ENCODE measurements around the gene CARS2. TPM values are rescaled to one million over a fixed set of nuclear protein-coding genes. Genes with fewer than 3 reads are reported as not detected.
"Not testable (repeated sequence)": the region's sequence is repeated elsewhere in the genome, so short reads cannot be mapped to it uniquely, and the experiment has no call there.

Gene CARS2
- total RNA-seq, 2 donors from 2014 or later = 43.0 to 82.6 TPM

DNA sequence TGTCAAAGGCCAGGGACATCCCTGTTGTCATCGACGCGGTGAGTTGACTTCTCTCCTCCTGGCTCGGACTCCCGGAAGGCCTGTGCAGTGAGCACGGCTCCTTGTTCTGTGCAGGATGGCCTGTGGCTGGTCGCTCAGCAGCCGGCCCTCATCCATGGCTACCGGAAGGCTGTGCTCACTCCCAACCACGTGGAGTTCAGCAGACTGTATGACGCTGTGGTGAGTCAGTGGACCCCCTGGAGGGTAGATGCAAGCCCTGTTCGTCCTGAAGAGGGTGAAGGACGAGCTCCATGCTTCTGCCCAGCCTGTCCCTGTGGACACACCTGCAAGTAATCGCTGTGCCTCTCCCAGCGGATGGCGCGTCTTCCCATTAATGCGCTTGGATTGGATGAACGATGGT, 71.4 kb downstream of the CARS2 start:
- Histone ChIP-seq H3K36me3 (peaks cover 15% of the 10 kb centered on the region), H3K27me3 (no peaks in the 10 kb centered on the region), H3K4me3 (no peak overlapping the region), H3K9me3 (no peaks in the 10 kb centered on the region), H3K27ac (no peak overlapping the region), H3K9ac (ENCODE audit: low read depth in 2 of 2, low read length in 2 of 2) (no peak overlapping the region), H3K4me1 (no peaks in the 10 kb centered on the region)
- intact Hi-C loops (cut with DNase I) = no loop called here
- DNase-seq = no peak
- TF ChIP-seq, protein P1, sequence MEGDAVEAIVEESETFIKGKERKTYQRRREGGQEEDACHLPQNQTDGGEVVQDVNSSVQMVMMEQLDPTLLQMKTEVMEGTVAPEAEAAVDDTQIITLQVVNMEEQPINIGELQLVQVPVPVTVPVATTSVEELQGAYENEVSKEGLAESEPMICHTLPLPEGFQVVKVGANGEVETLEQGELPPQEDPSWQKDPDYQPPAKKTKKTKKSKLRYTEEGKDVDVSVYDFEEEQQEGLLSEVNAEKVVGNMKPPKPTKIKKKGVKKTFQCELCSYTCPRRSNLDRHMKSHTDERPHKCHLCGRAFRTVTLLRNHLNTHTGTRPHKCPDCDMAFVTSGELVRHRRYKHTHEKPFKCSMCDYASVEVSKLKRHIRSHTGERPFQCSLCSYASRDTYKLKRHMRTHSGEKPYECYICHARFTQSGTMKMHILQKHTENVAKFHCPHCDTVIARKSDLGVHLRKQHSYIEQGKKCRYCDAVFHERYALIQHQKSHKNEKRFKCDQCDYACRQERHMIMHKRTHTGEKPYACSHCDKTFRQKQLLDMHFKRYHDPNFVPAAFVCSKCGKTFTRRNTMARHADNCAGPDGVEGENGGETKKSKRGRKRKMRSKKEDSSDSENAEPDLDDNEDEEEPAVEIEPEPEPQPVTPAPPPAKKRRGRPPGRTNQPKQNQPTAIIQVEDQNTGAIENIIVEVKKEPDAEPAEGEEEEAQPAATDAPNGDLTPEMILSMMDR (IDR thresholded peaks at IDR 0.05) = no peak

DNA sequence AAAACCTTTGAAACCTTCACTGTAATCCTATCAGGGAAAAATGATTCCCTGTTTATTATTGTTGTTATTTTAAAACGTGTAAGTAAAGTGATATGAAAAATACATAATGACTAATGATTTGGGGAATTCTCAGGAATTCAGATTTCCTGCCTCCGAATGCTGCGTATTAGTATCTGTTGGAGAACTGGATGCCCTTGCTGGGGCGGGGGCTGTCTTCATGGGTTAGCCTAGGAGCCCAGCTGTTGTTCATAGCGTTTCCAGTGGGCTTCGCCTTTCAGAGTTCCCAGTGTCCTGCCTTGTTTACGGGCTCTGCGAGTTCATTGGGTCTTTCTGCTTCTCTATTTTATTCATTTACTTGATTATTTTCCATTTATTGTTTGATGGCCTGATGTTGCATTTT, 72.1 kb downstream of the CARS2 start:
- DNase-seq = no peak
- TF ChIP-seq, protein P1 (IDR thresholded peaks at IDR 0.05) = no peak
- H3K27ac ChIP-seq = no peak overlapping the region
- no peak overlapping the region for H3K9ac ChIP-seq (ENCODE audit: low read depth in 2 of 2, low read length in 2 of 2)
- no peaks in the 10 kb centered on the region for H3K4me1 ChIP-seq
- H3K36me3 ChIP-seq = peaks cover 15% of the 10 kb centered on the region
- no peak overlapping the region for H3K4me3 ChIP-seq
- H3K9me3 ChIP-seq = no peaks in the 10 kb centered on the region
- no peaks in the 10 kb centered on the region for H3K27me3 ChIP-seq
- intact Hi-C loops (cut with DNase I) = no loop called here

DNA sequence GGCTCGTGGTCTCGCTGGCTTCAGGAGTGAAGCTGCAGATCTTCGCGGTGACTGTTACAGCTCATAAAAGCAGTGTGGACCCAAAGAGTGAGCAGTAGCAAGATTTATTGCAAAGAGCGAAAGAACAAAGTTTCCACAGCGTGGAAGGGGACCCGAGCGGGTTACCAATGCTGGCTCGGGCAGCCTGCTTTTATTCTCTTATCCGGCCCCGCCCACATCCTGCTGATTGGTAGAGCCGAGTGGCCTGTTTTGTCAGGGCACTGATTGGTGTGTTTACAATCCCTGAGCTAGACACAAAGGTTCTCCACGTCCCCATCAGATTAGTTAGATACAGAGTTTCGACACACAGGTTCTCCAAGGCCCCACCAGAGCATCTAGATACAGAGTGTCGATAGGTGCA, 73.7 kb downstream of the CARS2 start:
- H3K27me3 ChIP-seq; DNase-seq; intact Hi-C loops (cut with DNase I); H3K4me1 ChIP-seq; H3K9me3 ChIP-seq; H3K9ac ChIP-seq (ENCODE audit: low read depth in 2 of 2, low read length in 2 of 2); H3K27ac ChIP-seq; H3K4me3 ChIP-seq: not testable (repeated sequence)
- peaks cover 15% of the 10 kb centered on the region for H3K36me3 ChIP-seq

DNA sequence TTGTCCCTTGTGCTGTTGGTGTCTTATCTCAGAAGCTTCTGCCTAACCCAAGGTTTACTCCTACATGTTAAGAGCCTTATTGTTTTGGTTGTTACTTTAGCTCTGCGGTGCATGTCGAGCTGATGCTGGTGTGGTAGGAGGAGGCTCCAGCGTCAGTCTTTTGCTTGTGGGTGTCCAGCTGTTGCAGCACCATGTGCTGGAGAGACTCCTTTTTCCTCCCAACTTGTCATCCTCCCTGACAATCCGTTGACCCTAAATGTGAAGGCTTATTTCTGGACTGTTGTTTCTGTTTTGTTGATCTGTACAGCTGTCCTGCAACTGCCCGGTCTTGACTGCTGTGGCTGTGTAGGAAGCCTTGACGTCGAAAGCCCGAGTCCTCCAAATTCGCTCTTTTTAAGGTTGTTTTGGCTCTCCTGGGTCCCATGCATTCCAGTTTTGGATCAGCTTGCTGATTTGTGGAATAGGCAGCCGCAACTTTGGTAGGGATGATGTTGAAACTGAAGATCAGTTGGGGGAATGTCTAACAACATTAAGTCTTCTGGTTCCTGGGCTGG, 75.3 kb downstream of the CARS2 start:
- Histone ChIP-seq H3K4me1 (no peaks in the 10 kb centered on the region), H3K4me3 (no peak overlapping the region), H3K27ac (no peak overlapping the region), H3K36me3 (peaks cover 4% of the 10 kb centered on the region), H3K9me3 (no peaks in the 10 kb centered on the region), H3K9ac (ENCODE audit: low read depth in 2 of 2, low read length in 2 of 2) (no peak overlapping the region), H3K27me3 (no peaks in the 10 kb centered on the region)
- TF ChIP-seq, protein P1 (IDR thresholded peaks at IDR 0.05) = no peak
- intact Hi-C loops (cut with DNase I) = no loop called here
- no peak for DNase-seq

DNA sequence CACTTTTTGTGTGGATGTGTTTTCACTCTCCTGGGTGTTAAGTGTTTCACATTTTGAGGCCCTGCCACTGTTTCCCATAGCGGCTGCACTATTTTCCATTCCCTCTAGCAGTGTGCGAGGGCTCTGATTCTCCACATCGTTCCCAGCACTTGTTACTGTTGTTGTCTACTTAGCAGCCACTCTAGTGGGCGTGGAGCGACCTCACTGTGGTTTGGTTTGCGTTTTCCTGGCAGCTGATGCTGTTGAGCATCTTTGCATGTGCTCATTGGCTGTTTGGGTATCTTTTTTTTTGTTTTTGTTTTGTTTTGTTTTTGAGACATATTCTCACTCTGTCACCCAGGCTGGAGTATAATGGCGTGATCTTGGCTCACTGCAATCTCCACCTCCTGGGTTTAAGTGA, 76.2 kb downstream of the CARS2 start:
- Histone ChIP-seq H3K9me3 (no peaks in the 10 kb centered on the region), H3K27ac (no peak overlapping the region), H3K4me1 (peaks cover 4% of the 10 kb centered on the region), H3K36me3 (no peaks in the 10 kb centered on the region), H3K9ac (ENCODE audit: low read depth in 2 of 2, low read length in 2 of 2) (no peak overlapping the region), H3K27me3 (no peaks in the 10 kb centered on the region), H3K4me3 (no peak overlapping the region)
- TF ChIP-seq, protein P1 (IDR thresholded peaks at IDR 0.05) = no peak
- intact Hi-C loops (cut with DNase I) = no loop called here
- DNase-seq = no peak

DNA sequence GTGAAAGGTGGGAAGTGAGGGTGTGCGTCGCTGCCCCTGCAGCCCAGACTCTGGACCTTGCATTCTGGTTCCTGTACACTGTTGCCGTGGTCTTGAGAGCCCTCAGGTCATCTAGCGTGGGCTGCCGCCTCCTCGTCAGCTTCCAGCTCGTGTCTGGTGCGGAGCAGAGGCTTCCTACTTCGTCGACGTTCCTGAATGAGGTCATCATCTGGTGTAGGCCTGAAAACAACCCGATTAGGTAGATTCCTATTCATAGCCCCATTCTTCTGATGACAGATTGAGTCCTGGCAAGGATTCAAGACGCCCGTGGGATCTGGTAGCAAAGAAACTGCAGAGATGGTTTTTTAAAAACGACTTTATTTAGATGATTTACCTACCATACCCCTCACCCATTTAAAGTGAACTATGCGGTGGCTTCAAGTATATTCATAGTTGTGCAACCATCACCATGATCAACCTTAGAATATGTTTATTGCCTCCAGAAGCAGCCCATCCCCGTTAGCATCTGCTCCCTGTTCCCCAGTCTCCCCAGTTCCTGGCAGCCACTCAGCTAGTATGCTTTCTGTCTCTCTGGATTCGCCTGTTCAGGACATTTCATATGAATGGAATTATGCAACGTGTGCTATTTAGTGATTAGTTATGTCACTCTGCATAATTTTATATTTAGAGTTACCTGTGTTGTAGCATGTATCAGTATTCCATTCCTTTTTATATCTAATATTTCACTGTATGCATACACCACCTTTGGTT, 76.8 kb downstream of the CARS2 start:
- Histone ChIP-seq H3K36me3 (no peaks in the 10 kb centered on the region), H3K4me1 (peaks cover 5% of the 10 kb centered on the region), H3K9ac (ENCODE audit: low read depth in 2 of 2, low read length in 2 of 2) (no peak overlapping the region), H3K4me3 (no peak overlapping the region), H3K9me3 (no peaks in the 10 kb centered on the region), H3K27ac (no peak overlapping the region), H3K27me3 (no peaks in the 10 kb centered on the region)
- DNase-seq = no peak
- intact Hi-C loops (cut with DNase I) = no loop called here
- TF ChIP-seq, protein P1 (IDR thresholded peaks at IDR 0.05) = no peak

Measured in colonic mucosa (tissue), 4 donors.